NCI-H2107 (cell line): ENCODE data around the gene PIM3.

Experiments
- DNase-seq: peaks from one replicate; lab custom pipeline; 2025; lab: John Stamatoyannopoulos, UW

The PIM3 gene

DNA sequence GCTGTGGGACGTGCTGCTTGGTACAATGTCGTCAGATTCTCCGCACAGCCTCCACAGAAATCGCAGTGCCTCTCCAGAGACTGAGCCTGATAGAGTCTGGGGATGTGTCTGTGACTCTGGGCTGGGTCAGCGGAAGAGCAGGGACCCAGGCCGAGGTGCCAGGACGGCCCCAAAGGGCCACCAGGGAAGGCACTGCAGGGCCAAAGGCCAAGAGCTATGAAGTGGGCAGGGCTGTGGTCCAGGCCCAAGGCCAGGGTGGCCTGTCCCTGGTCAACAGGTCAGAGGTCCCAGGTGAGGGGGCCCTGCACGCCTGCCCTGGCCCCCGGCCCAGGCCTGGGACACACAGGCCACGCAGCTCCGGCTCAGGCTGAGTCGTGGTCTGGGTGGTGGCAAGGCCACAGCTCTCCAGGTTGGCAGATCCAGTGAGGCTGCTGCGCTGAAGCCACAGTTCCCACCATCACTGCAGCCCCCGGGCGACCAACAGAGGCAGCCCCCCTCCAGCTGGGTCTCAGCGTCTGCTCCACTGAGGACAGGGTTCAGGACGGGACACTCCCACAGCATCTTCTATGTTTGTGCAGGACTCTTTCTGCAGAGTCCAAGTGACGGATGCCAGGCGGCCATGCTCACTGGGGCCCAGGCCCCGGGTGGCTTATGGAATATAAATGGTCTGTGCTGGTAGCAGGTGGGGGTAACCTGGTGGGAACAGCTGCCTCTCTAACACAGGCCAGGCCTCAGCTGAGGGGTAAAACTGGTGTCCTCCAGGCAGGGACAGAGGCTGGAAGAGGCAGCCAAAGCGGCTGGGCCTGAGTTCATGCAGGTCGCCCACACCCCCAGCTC, 4.8 kb upstream of the PIM3 start:
- DNase-seq, result no peak

DNA sequence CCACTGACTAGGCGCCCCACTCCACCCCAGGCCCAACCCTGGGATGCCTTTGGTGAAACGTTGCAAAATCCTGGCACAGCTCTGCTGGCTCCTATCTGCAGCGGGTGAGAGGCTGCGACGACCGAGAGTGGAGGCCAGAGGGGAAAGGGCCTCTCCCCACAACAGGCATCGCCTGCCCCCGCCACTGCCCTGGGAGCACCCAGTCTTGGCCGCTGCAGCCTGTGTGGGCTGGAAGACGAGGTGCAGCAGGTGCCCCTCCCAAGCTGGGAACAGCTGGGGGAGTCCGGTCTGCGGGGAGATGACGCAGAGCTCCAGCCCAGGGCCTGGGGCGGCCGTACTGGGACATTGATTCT, 4.2 kb upstream of the PIM3 start:
- DNase-seq, result no peak

DNA sequence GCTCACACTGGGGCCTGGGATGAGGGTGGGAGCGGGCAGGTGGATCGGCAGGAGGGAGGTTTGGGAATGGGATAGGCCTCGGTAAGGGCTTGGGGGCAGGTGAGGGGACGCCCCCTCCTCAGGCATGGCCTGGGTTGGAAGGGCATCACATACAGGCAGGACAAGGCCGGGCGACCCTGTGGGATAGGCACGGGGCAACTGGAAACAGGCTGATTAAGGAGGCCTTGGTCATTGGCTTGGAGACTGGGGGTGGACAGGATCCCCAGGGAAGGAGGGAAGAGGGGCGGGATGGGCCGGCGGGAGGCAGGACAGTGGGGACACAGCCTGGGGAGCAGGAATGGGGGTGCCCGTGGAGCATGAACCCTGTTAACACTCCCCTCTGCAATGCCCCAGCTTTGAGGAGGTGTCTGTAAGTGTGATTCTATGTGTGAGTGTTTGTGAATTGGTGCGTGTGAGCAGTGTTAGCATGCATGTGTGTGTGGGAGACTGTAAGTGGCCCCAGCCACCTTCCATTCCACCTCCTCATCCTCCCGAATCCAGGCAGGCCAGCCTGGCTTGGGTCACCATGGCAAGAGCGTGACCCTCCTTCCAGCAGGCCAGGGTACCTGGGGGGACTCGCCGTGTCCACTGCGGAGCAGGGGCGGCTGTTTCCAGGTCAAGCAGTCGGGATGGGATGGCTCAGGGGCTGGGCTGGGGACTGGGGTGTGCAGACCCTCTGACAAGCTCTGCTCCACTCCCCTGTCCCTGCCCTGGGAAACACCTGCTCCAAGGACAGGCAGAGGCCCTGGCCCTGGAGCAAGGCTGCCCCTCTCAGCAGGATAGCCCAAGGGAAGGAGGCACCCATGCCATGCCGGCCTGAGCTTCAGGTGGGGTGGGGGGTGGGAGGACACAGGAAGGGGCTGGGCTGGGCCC, 3.4 kb upstream of the PIM3 start:
- no peak for DNase-seq

DNA sequence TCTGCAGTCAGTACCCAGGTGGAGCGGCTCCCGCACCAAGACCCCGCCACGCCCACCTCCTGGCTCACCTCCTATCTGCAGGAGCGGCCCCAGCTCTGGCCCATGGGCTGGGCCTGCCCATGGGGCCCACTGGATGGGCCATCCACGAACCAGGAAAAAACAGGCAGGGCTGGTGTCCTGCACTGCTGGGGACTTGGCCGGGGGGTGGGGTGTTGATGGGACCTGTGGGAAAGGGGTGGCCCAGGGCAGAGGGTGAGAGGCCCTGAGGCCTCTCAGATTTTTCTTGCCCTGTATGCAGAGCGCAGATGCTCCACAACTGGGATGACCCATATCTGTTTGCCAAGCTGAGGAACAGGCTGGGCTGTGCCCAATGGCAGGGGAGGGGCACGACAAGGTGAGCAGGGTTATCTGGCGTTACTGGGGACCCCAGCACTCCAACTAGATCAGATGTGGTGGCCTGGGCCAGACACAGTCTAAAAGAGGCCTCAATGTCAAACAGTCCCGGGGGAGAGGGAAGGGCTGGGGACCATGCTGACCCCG, 2.7 kb upstream of the PIM3 start:
- DNase-seq, result no peak

GRCh38 chr22:49958366-49958921, 2.1 kb upstream of the PIM3 start:
- DNase-seq, result no peak

DNA sequence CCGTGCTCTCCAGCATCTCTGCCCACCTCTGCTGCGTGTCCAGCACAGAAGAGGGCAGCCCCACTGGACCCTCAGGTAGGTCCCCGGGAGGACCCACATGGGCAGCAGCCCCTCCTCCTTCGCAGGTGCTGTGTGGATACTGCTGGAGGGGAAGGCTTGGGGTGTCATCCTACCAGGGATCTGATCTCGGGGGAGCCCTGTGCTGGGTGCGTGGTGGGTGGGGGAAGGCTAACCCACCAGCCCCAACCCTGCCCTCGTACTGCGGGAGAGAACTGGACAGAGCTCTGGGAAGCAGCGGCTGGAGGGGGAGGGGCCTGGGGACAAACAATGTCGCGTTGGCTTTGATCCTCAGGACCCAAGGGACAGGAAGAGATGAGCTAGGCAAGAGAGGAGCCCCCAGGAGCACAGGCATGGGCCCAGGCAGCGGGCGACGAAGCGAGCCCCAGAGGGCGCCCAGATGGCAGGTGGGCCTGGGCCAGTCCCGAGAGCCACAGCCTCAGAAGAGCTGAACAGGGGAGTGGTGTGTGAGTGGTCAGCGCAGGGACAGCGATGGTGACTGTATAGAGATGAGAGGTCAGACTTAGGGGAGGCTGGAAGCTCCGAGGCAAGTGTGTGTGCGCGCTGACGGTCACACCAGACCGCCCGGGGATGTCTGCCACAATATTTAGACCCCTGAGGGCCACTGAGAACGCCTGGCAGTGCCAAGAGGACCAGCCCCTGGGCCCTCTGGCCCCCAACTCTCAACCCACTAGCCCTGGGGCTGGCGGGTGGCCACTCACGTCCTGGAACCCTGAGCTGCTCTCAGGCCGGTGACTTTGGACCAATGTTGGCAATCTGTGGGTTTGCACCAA, 1.4 kb upstream of the PIM3 start:
- DNase-seq, result no peak

DNA sequence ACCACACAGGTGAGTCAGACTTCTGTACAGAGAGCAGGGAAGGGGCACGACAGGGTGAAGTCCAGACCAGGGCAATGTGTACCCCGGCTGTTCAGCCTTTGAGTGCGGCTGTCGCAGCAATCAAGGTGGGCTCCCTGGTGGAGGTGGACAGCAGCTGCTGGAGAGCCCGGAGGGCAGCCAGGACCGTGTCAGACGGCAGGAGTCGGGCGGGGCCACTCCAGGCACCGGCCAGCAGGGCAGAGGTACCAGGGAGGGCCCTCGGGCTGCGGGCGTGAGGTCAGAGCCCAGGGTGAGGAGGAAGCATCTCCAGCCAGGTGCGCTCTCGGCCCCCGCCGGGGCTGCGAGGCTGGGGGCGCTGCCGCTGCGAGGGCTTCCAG, 802 bp upstream of the PIM3 start:
- DNase-seq, result no peak

- no peak for DNase-seq
Measured at GRCh38 chr22:49961005-49961600, 531 bp downstream of the PIM3 start.

DNA sequence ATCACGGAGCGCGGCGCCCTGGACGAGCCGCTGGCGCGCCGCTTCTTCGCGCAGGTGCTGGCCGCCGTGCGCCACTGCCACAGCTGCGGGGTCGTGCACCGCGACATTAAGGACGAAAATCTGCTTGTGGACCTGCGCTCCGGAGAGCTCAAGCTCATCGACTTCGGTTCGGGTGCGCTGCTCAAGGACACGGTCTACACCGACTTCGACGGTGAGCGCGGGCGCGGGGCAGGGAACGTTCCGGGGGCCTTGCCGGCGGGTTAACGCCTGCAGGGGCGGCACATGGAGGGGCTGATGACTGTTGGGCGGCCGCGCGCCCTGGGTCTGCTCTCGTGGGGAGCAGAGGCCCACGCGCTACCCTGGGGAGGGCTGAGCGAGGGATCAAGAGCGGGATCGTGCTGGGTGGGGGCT, 1.0 kb downstream of the PIM3 start:
- DNase-seq, result no peak

- peak; percentile 41 for DNase-seq
Measured at GRCh38 chr22:49962012-49962750, 1.6 kb downstream of the PIM3 start.

DNA sequence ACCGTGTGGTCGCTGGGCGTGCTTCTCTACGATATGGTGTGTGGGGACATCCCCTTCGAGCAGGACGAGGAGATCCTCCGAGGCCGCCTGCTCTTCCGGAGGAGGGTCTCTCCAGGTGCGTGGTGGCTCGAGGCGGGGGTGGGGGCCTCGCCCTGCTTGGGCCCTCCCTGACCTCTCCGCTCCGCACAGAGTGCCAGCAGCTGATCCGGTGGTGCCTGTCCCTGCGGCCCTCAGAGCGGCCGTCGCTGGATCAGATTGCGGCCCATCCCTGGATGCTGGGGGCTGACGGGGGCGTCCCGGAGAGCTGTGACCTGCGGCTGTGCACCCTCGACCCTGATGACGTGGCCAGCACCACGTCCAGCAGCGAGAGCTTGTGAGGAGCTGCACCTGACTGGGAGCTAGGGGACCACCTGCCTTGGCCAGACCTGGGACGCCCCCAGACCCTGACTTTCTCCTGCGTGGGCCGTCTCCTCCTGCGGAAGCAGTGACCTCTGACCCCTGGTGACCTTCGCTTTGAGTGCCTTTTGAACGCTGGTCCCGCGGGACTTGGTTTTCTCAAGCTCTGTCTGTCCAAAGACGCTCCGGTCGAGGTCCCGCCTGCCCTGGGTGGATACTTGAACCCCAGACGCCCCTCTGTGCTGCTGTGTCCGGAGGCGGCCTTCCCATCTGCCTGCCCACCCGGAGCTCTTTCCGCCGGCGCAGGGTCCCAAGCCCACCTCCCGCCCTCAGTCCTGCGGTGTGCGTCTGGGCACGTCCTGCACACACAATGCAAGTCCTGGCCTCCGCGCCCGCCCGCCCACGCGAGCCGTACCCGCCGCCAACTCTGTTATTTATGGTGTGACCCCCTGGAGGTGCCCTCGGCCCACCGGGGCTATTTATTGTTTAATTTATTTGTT, 2.4 kb downstream of the PIM3 start:
- DNase-seq, result no peak

DNA sequence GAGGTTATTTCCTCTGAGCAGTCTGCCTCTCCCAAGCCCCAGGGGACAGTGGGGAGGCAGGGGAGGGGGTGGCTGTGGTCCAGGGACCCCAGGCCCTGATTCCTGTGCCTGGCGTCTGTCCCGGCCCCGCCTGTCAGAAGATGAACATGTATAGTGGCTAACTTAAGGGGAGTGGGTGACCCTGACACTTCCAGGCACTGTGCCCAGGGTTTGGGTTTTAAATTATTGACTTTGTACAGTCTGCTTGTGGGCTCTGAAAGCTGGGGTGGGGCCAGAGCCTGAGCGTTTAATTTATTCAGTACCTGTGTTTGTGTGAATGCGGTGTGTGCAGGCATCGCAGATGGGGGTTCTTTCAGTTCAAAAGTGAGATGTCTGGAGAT, 3.1 kb downstream of the PIM3 start:
- DNase-seq, result no peak

DNA sequence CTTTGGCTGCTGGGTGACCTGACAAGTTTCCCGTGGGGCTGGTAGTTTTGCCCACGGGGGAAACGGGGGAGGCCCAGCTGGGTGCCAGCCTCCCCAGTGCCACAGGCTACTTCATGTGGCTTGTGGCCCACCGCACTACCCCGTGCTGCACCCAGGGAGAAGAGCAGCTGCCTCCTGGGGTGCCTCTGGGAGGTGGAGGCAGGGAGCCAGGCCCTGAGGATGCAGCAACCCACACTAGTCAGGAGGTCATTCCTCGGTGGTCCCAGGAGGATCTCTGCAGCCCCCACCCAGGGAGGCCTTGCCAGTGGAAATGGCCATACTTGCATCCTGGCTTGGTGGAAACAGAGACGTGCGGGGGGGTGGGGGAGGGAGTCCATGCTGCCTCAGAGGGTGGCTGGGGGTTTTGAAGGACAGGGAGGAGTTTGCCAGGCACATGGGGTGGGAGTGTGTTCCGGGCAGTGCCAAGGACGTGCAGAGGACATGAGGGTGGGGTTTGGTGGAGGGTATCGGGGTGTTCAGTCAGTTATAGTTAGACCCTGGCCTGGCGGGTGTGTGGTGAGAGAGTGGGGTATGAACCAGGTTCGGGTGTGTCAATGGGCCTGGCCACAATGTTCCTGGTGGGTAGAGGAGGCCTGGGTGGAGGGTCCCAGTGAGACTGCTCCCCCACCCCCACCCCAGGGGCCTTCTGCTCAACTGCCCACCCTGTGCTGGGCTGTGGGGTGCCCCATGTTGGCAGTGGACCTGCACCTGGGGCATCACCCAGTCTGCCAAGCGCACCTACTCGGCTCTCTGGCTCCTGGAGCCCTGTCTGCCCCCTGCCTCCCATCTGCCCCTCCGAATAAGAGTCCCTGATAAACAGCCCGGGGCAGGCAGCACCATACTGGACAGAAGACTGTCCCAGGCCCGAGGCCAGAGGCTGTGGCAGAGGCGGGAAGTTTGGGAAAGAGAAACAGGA, 3.8 kb downstream of the PIM3 start:
- no peak for DNase-seq

DNA sequence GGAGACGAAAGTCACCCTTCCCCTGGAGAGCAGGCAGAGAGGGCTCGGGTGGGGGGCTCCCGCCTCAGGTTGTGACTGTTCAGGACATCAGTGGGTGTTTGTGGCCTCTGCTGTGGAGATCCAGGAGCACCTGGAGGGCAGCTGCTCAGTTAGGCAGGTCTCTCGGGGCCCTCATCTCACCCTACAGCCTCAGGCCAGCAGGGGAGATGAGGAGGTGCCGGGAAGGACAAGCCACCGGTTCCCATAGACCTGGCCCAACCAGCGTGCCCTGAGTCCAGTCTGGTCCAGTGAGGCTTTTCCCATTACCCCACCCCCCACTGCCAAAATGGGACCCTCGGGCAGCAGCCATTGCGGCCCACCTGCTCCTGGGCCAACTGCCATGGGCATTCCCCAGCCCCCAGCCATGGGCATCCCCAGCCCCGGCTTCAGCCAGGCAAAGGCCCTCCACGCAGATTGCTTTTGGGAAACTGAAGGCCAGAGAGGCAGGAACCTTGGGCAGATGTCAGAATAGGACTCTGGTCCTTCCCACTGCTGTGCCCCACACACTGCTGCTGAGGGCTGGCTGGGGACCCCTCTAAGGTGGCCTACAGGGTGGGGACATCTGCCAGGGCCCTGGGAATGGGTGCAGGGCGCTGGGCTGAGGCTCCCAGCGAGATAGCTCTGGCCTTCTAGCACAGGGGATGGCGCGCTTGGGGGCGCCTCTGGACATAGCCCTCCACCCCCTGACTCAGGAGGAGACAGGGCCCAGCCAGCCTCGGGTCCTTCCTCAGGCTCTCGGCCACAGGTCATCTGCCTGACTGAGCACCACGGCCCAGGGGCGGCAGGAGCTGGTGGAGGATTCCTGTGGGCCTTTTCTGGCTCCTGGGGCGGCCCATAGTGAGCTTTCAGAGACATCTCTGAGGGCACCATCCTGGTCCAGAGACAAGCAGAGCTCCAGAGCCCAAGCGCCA, 4.8 kb downstream of the PIM3 start:
- DNase-seq, result no peak

GRCh38 chr22:49966041-49966773, 5.6 kb downstream of the PIM3 start:
- no peak for DNase-seq
